ENCODE measurements around the gene NLK. TPM values are rescaled to one million over a fixed set of nuclear protein-coding genes. Genes with fewer than 3 reads are reported as not detected.

Gene NLK
- total and polyA plus RNA-seq, 2 of the 4 experiments (the other 2 are of a cell fraction) = 15.3 to 23.3 TPM

DNA sequence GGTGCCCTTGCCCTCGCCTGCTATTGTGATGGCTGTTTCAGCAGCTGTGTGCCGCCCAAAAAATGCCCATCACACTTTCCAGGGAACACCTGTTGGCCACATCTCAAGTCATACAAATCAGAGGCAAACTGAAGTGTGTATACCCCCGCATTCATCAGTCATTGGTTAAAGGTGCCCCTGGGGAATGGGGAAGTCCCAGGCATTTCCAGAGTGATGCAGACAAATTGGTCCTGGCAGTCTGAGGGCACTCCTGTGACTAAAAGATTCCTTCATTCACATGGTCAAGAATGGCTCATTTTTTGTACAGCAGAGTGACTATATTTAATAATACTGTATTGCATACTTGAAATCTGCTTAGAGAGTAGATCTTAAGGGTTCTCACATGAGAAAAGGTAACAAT, 173.6 kb downstream of the NLK start:
- Histone ChIP-seq H3K9me1 (ENCODE audit: insufficient read depth, low read length) (peaks cover 5% of the 10 kb centered on the region), H3K14ac (replicated peaks; ENCODE audit: low read depth, low read length) (no peak overlapping the region), H2BK5ac (ENCODE audit: low read depth, low read length, poor library complexity, severe bottlenecking) (no peak overlapping the region), H3K4me1 (ENCODE audit: control insufficient read depth, insufficient read depth, low read length) (no peaks in the 10 kb centered on the region), H3K9ac (ENCODE audit: low read depth, low read length) (no peak overlapping the region), H4K8ac (ENCODE audit: low read depth in 2 of 2, low read length in 2 of 2) (no peak overlapping the region), H3K9me3 (ENCODE audit: control insufficient read depth, insufficient read depth, low read length) (peaks cover 3% of the 10 kb centered on the region; the same call in 1 of the 2 replicates), H3K4me2 (ENCODE audit: low read depth, low read length) (no peak overlapping the region), H3K27ac (ENCODE audit: insufficient read depth, low read length) (no peak overlapping the region), H3K4me3 (ENCODE audit: insufficient read depth, low read depth, low read length) (no peak overlapping the region), H2BK15ac (ENCODE audit: low read depth, low read length) (no peak overlapping the region), H4K20me1 (ENCODE audit: insufficient read depth, low read length) (no peaks in the 10 kb centered on the region), H2AK9ac (replicated peaks; ENCODE audit: low read depth, low read length, poor library complexity) (peak overlapping the region; percentile 33), H2BK120ac (ENCODE audit: low read depth, low read length) (no peak overlapping the region), H4K5ac (ENCODE audit: low read depth, low read length) (no peak overlapping the region), H3K18ac (ENCODE audit: low read depth, low read length) (no peak overlapping the region), H2AK5ac (ENCODE audit: low read depth, low read length) (no peak overlapping the region), H3K4ac (ENCODE audit: low read depth, low read length) (no peak overlapping the region), H4K91ac (ENCODE audit: insufficient read depth, low read depth, low read length) (no peak overlapping the region), H3K79me1 (ENCODE audit: low read depth in 1 of 2, low read length in 2 of 2) (no peaks in the 10 kb centered on the region), H3K27me3 (ENCODE audit: control insufficient read depth, insufficient read depth, low read length) (no peaks in the 10 kb centered on the region), H3K23ac (ENCODE audit: low read depth, low read length) (no peak overlapping the region), H3K56ac (ENCODE audit: extremely low read depth, insufficient read depth, low read length) (no peak overlapping the region), H2BK20ac (ENCODE audit: low read depth, low read length) (no peak overlapping the region), H2AFZ (replicated peaks; ENCODE audit: low read length, poor library complexity) (peak overlapping the region; percentile 46), H3K36me3 (ENCODE audit: control insufficient read depth, insufficient read depth, low read length) (no peaks in the 10 kb centered on the region)
- no TSS peak for BruUV-seq (replicated peaks)
- ChIA-PET POLR2A (ENCODE audit: unreplicated experiment) (no interaction called here), CTCF (no interaction called here)
- in situ Hi-C loops (cut with MboI; ENCODE audit: low sequenced_read_pairs) (no loop called here), dilution Hi-C loops (cut with HindIII; ENCODE audit: low sequenced_read_pairs, unreplicated experiment) (no loop called here), intact Hi-C loops (cut with micrococcal nuclease) (no loop called here)
- DNase-seq (no peak), ATAC-seq (ENCODE audit: low read depth) (no peak)
- no peak for TF ChIP-seq RCOR1 (IDR thresholded peaks at IDR 0.05; ENCODE audit: insufficient replicate concordance, low read length)
- no peak for TF ChIP-seq BHLHE40 (IDR thresholded peaks at IDR 0.05; ENCODE audit: low read depth, low read length)
- no peak for TF ChIP-seq SMC3 (IDR thresholded peaks at IDR 0.05; ENCODE audit: low read depth, low read length)
- no peak for TF ChIP-seq RAD21 (IDR thresholded peaks at IDR 0.05; ENCODE audit: low read length)
- TF ChIP-seq NFE2L2 (IDR thresholded peaks at IDR 0.05; ENCODE audit: low read depth, low read length) = no peak
- no peak for TF ChIP-seq RFX5 (IDR thresholded peaks at IDR 0.05; ENCODE audit: low read depth, low read length)
- no peak for TF ChIP-seq MAZ (IDR thresholded peaks at IDR 0.05; ENCODE audit: borderline replicate concordance, low read depth, low read length)
- no peak for TF ChIP-seq MXI1 (IDR thresholded peaks at IDR 0.05; ENCODE audit: borderline replicate concordance, low read depth, low read length)
- TF ChIP-seq, protein P1, sequence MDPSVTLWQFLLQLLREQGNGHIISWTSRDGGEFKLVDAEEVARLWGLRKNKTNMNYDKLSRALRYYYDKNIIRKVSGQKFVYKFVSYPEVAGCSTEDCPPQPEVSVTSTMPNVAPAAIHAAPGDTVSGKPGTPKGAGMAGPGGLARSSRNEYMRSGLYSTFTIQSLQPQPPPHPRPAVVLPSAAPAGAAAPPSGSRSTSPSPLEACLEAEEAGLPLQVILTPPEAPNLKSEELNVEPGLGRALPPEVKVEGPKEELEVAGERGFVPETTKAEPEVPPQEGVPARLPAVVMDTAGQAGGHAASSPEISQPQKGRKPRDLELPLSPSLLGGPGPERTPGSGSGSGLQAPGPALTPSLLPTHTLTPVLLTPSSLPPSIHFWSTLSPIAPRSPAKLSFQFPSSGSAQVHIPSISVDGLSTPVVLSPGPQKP (IDR thresholded peaks at IDR 0.05; ENCODE audit: borderline replicate concordance, low read depth, low read length) = no peak
- TF ChIP-seq CHD1 (IDR thresholded peaks at IDR 0.05; ENCODE audit: low read depth, low read length) = no peak
- TF ChIP-seq MAFK (IDR thresholded peaks at IDR 0.05; ENCODE audit: low read depth, low read length) = no peak
- TF ChIP-seq FOS (IDR thresholded peaks at IDR 0.05; ENCODE audit: low read depth, low read length) = no peak
- no peak for TF ChIP-seq POLR2A (IDR thresholded peaks at IDR 0.05; ENCODE audit: low read depth, low read length)
- TF ChIP-seq CTCF (conservative IDR thresholded peaks at IDR 0.05; ENCODE audit: low read depth, low read length) = no peak
- TF ChIP-seq, protein P2, sequence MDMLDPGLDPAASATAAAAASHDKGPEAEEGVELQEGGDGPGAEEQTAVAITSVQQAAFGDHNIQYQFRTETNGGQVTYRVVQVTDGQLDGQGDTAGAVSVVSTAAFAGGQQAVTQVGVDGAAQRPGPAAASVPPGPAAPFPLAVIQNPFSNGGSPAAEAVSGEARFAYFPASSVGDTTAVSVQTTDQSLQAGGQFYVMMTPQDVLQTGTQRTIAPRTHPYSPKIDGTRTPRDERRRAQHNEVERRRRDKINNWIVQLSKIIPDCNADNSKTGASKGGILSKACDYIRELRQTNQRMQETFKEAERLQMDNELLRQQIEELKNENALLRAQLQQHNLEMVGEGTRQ (IDR thresholded peaks at IDR 0.05; ENCODE audit: low read depth, low read length) = no peak
- TF ChIP-seq CEBPB (IDR thresholded peaks at IDR 0.05; ENCODE audit: low read depth, low read length) = no peak
- no CpG with 5 or more reads among the region's 3 CpGs for WGBS, 2 experiments (ENCODE audit: extremely low coverage in 2 of 2, insufficient read length in 1 of 2)

Measured in IMR-90 (cell line).